Heart left ventricle (tissue), 13 donors: ENCODE results near the gene ANO2.

Experiments used
- CTCF ChIP-seq, 12 donors: fragments of 200-600 bp; sonication (generic) in 4 of 12; IDR thresholded peaks; one replicate each; pipeline versions ENCODE4 v1.5.0 to v1.8.0; 2018 to 2022; ENCODE audit warnings: antibody characterized with exemption in 12 of 12, mild to moderate bottlenecking in 5 of 12
- POLR2A ChIP-seq, 2 donors: fragments of 450-650 bp; IDR thresholded peaks; one replicate each; pipeline ENCODE4 v1.6.1; 2017; ENCODE audit warnings: antibody characterized with exemption in 2 of 2, mild to moderate bottlenecking in 2 of 2, moderate library complexity in 2 of 2
- donor health status: ischemic (EF 13 %, LVEDD 7.1; RV severe dilation, severe dysfunction).
- donor health status: DM: no; HTN: yes; CAD: no.
- donor health status: DM: no; HTN: no; CAD: no.
- donor health status: ischemic (EF 25% LVEDD 6.9; RV normal size, moderate dysfunction).
- donor health status: ischemic (EF 25% LVEDD 5.7; RV mildly dilated, moderate dysfunction).
- donor health status: ischemic (EF 35%, LVEDD 5.7; RV mildly dilated, moderate dysfunction).
- donor health status: nonischemic (EF 11% LVEDD 7.7; RV severe dilation, severe dysfunction).
- donor health status: DM: yes; HTN: yes; CAD: no.
- donor health status: PGD.
- donor health status: ischemic (EF 29% LVEDD 5.4; RV normal size, mild dysfunction).
- donor health status: nonischemic (EF 23%, LVEDD 6.1; RV moderate dilation, normal function).

GRCh38 chr12:5921027-5921909 is 23.8 kb downstream of the ANO2 start:
- TF ChIP-seq CTCF (IDR thresholded peaks at IDR 0.05) (no peak), POLR2A (IDR thresholded peaks at IDR 0.05) (no peak)
